ENCODE data around the gene RBBP8NL. TPM values are rescaled to one million over a fixed set of nuclear protein-coding genes. Genes with fewer than 3 reads are reported as not detected.

Gene RBBP8NL
- polyA plus RNA-seq (2013, experiment 1 of 2), result 0.10 TPM
- 0.25 TPM for polyA plus RNA-seq (2013, experiment 2 of 2)

GRCh38 chr20:62427172-62428001, at the start of gene RBBP8NL:
Gene RBBP8NL, minus strand, starts transcription at chr20:62427539. Its CDS starts 7,892 bp downstream, at chr20:62419647.
- peak within 1 kb of the TSS; percentile 55 for H3K9ac ChIP-seq (ENCODE audit: low read depth, low read length)
- H3K36me3 ChIP-seq (ENCODE audit: insufficient read depth, low read length), result no peaks in the 10 kb centered on the region
- H3K9me3 ChIP-seq (ENCODE audit: insufficient read depth, low read depth, low read length), result no peaks in the 10 kb centered on the region
- no peaks in the 10 kb centered on the region for H3K27me3 ChIP-seq (ENCODE audit: insufficient read depth, low read length)
- H3K4me3 ChIP-seq (ENCODE audit: low read length), result peak within 1 kb of the TSS; percentile 26
- peaks cover 11% of the 10 kb centered on the region for H3K4me1 ChIP-seq (ENCODE audit: insufficient read depth, low read length)
- 86% methylated on average over 28 of the region's 28 CpGs for WGBS
- peak within 1 kb of the TSS; percentile 50 for H3K27ac ChIP-seq (ENCODE audit: low read depth, low read length)

GRCh38 chr20:62476056-62476838, 48.9 kb upstream of the RBBP8NL start:
- Histone ChIP-seq H3K36me3 (ENCODE audit: insufficient read depth, low read length) (no peaks in the 10 kb centered on the region), H3K9ac (ENCODE audit: low read depth, low read length) (no peak overlapping the region; the same call in 1 of the 2 replicates), H3K4me1 (ENCODE audit: insufficient read depth, low read length) (peaks cover 5% of the 10 kb centered on the region), H3K4me3 (ENCODE audit: low read length) (peak overlapping the region; percentile 46), H3K27ac (ENCODE audit: low read depth, low read length) (no peak overlapping the region), H3K27me3 (ENCODE audit: insufficient read depth, low read length) (peaks cover 94% of the 10 kb centered on the region), H3K9me3 (ENCODE audit: insufficient read depth, low read depth, low read length) (no peaks in the 10 kb centered on the region)
- WGBS, result 2% methylated on average over 80 of the region's 82 CpGs

- Histone ChIP-seq H3K36me3 (ENCODE audit: insufficient read depth, low read length) (no peaks in the 10 kb centered on the region), H3K9me3 (ENCODE audit: insufficient read depth, low read depth, low read length) (no peaks in the 10 kb centered on the region), H3K9ac (ENCODE audit: low read depth, low read length) (no peak within 1 kb of the TSS; the same call in 1 of the 2 replicates), H3K4me3 (ENCODE audit: low read length) (peak within 1 kb of the TSS; percentile 48), H3K4me1 (ENCODE audit: insufficient read depth, low read length) (peaks cover 5% of the 10 kb centered on the region), H3K27ac (ENCODE audit: low read depth, low read length) (no peak within 1 kb of the TSS), H3K27me3 (ENCODE audit: insufficient read depth, low read length) (peaks cover 91% of the 10 kb centered on the region)
- WGBS, result 2% methylated on average over 34 of the region's 37 CpGs
Observed at GRCh38 chr20:62475772-62476055, 48.4 kb upstream of the RBBP8NL start, which contains the start of gene GATA5. Gene GATA5, minus strand, starts transcription at chr20:62475995. Its CDS starts 474 bp downstream, at chr20:62475521.

- 2% methylated on average over 93 of the region's 93 CpGs for WGBS
- peak overlapping the region; percentile 48 for H3K4me3 ChIP-seq (ENCODE audit: low read length)
- peaks cover 5% of the 10 kb centered on the region for H3K4me1 ChIP-seq (ENCODE audit: insufficient read depth, low read length)
- peaks cover 91% of the 10 kb centered on the region for H3K27me3 ChIP-seq (ENCODE audit: insufficient read depth, low read length)
- no peaks in the 10 kb centered on the region for H3K9me3 ChIP-seq (ENCODE audit: insufficient read depth, low read depth, low read length)
- H3K27ac ChIP-seq (ENCODE audit: low read depth, low read length), result no peak overlapping the region
- H3K36me3 ChIP-seq (ENCODE audit: insufficient read depth, low read length), result no peaks in the 10 kb centered on the region
- H3K9ac ChIP-seq (ENCODE audit: low read depth, low read length), result no peak overlapping the region
Observed at GRCh38 chr20:62475027-62475771, 47.9 kb upstream of the RBBP8NL start.

GRCh38 chr20:62474604-62475026, 47.3 kb upstream of the RBBP8NL start:
- Histone ChIP-seq H3K4me3 (ENCODE audit: low read length) (peak overlapping the region; percentile 48), H3K4me1 (ENCODE audit: insufficient read depth, low read length) (peaks cover 5% of the 10 kb centered on the region), H3K27ac (ENCODE audit: low read depth, low read length) (no peak overlapping the region), H3K9ac (ENCODE audit: low read depth, low read length) (no peak overlapping the region), H3K9me3 (ENCODE audit: insufficient read depth, low read depth, low read length) (no peaks in the 10 kb centered on the region), H3K36me3 (ENCODE audit: insufficient read depth, low read length) (no peaks in the 10 kb centered on the region), H3K27me3 (ENCODE audit: insufficient read depth, low read length) (peaks cover 90% of the 10 kb centered on the region)
- WGBS, result 6% methylated on average over 25 of the region's 25 CpGs

GRCh38 chr20:62473717-62474603, 46.6 kb upstream of the RBBP8NL start:
- Histone ChIP-seq H3K4me3 (ENCODE audit: low read length) (peak overlapping the region; percentile 48), H3K36me3 (ENCODE audit: insufficient read depth, low read length) (no peaks in the 10 kb centered on the region), H3K9ac (ENCODE audit: low read depth, low read length) (no peak overlapping the region), H3K27me3 (ENCODE audit: insufficient read depth, low read length) (peaks cover 83% of the 10 kb centered on the region), H3K27ac (ENCODE audit: low read depth, low read length) (no peak overlapping the region), H3K9me3 (ENCODE audit: insufficient read depth, low read depth, low read length) (no peaks in the 10 kb centered on the region), H3K4me1 (ENCODE audit: insufficient read depth, low read length) (peaks cover 5% of the 10 kb centered on the region)
- 7% methylated on average over 52 of the region's 52 CpGs for WGBS

GRCh38 chr20:62472941-62473585, 45.7 kb upstream of the RBBP8NL start:
- H3K36me3 ChIP-seq (ENCODE audit: insufficient read depth, low read length), result no peaks in the 10 kb centered on the region
- H3K4me1 ChIP-seq (ENCODE audit: insufficient read depth, low read length), result peaks cover 5% of the 10 kb centered on the region
- H3K4me3 ChIP-seq (ENCODE audit: low read length), result no peak overlapping the region
- H3K27me3 ChIP-seq (ENCODE audit: insufficient read depth, low read length), result peaks cover 74% of the 10 kb centered on the region
- H3K27ac ChIP-seq (ENCODE audit: low read depth, low read length), result no peak overlapping the region
- no peaks in the 10 kb centered on the region for H3K9me3 ChIP-seq (ENCODE audit: insufficient read depth, low read depth, low read length)
- WGBS, result 81% methylated on average over 30 of the region's 30 CpGs
- no peak overlapping the region for H3K9ac ChIP-seq (ENCODE audit: low read depth, low read length)

- H3K9me3 ChIP-seq (ENCODE audit: insufficient read depth, low read depth, low read length), result no peaks in the 10 kb centered on the region
- H3K4me3 ChIP-seq (ENCODE audit: low read length), result no peak overlapping the region
- H3K27ac ChIP-seq (ENCODE audit: low read depth, low read length), result no peak overlapping the region
- H3K36me3 ChIP-seq (ENCODE audit: insufficient read depth, low read length), result no peaks in the 10 kb centered on the region
- WGBS, result 86% methylated on average over 23 of the region's 23 CpGs
- peaks cover 5% of the 10 kb centered on the region for H3K4me1 ChIP-seq (ENCODE audit: insufficient read depth, low read length)
- H3K9ac ChIP-seq (ENCODE audit: low read depth, low read length), result no peak overlapping the region
- peaks cover 67% of the 10 kb centered on the region for H3K27me3 ChIP-seq (ENCODE audit: insufficient read depth, low read length)
Observed at GRCh38 chr20:62472138-62472940, 45.0 kb upstream of the RBBP8NL start.

GRCh38 chr20:62470459-62470858, 43.1 kb upstream of the RBBP8NL start:
- no peak overlapping the region for H3K4me3 ChIP-seq (ENCODE audit: low read length)
- 88% methylated on average over 12 of the region's 12 CpGs for WGBS
- H3K36me3 ChIP-seq (ENCODE audit: insufficient read depth, low read length), result no peaks in the 10 kb centered on the region
- peaks cover 5% of the 10 kb centered on the region for H3K4me1 ChIP-seq (ENCODE audit: insufficient read depth, low read length)
- no peaks in the 10 kb centered on the region for H3K9me3 ChIP-seq (ENCODE audit: insufficient read depth, low read depth, low read length)
- H3K27me3 ChIP-seq (ENCODE audit: insufficient read depth, low read length), result peaks cover 49% of the 10 kb centered on the region
- no peak overlapping the region for H3K27ac ChIP-seq (ENCODE audit: low read depth, low read length)
- no peak overlapping the region for H3K9ac ChIP-seq (ENCODE audit: low read depth, low read length)

Measured in HUES64 (cell line).